Nephron progenitor cell (in vitro differentiated cells): ENCODE results near the gene ITPR1.
A peak's percentile ranks its signal among the peaks of the same experiment; 100 is the strongest.

ENCODE experiments used
- DNase-seq: peaks from one replicate; pipeline ENCODE4 v3.0.0; 2021
- H3K27ac Mint-ChIP-seq: 2 replicates; pipeline ENCODE4 v1.8.0; 2021; ENCODE audit warnings: mild to moderate bottlenecking, moderate library complexity, mixed read lengths
- H3K27me3 Mint-ChIP-seq: 2 replicates; pipeline ENCODE4 v1.8.0; 2021; ENCODE audit warnings: mild to moderate bottlenecking, low read depth, mixed read lengths; ENCODE audit not compliant: poor library complexity
- H3K36me3 Mint-ChIP-seq: 2 replicates; pipeline ENCODE4 v1.8.0; 2021; ENCODE audit warnings: low read depth, mixed read lengths
- H3K4me1 Mint-ChIP-seq: 2 replicates; pipeline ENCODE4 v1.8.0; 2021; ENCODE audit warnings: mixed read lengths
- H3K4me3 Mint-ChIP-seq: 2 replicates; pipeline ENCODE4 v1.8.0; 2021; ENCODE audit warnings: mild to moderate bottlenecking, moderate library complexity, mixed read lengths
- H3K9me3 Mint-ChIP-seq: 2 replicates; pipeline ENCODE4 v1.8.0; 2021; ENCODE audit warnings: mild to moderate bottlenecking, moderate library complexity, mixed read lengths
- TF ChIP-seq, protein P1 (sequence below): fragments of 200-600 bp; sonication (generic); IDR thresholded peaks from 2 replicates; pipeline ENCODE4 v1.5.0; 2021; ENCODE audit warnings: antibody characterized with exemption

The ITPR1 gene

DNA sequence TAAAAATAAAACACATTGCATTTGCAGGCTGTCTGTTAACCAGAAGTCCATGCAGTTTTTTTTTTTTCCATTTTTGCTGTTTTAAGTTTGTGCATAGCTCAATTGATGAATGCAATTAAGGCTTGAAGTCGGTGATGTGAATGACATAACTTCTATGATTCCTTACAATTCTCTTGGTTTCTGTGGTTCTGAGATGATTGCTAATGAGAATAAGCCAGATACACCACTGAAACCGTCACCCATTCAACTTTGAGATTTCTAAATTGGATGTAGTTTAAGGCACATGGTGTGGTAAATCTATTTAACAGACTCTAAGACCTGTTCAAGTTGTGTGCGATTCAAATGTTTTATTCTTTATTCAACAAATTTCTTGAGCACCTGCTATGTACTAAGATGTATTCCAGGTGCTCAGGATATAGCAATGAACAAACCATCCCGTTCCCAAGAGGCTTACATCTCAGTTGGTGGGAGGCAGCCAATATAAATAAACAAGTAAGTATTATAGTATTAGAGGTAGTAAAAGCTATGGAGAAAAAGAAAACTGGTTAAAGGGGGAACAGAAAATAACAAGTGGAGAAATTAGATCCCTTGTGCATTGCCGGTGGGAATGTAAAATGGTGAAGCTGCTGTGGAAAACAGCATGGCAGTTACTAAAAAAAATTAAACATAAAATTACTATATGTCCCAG is 4.0 kb downstream of the ITPR1 start:
- Mint-ChIP-seq H3K4me1 (peaks cover 72% of the 10 kb centered on the region), H3K4me3 (peak overlapping the region; percentile 97), H3K27ac (peak overlapping the region; percentile 34), H3K9me3 (no peaks in the 10 kb centered on the region), H3K27me3 (no peaks in the 10 kb centered on the region), H3K36me3 (peaks cover 64% of the 10 kb centered on the region)
- no peak for DNase-seq
- TF ChIP-seq, protein P1, sequence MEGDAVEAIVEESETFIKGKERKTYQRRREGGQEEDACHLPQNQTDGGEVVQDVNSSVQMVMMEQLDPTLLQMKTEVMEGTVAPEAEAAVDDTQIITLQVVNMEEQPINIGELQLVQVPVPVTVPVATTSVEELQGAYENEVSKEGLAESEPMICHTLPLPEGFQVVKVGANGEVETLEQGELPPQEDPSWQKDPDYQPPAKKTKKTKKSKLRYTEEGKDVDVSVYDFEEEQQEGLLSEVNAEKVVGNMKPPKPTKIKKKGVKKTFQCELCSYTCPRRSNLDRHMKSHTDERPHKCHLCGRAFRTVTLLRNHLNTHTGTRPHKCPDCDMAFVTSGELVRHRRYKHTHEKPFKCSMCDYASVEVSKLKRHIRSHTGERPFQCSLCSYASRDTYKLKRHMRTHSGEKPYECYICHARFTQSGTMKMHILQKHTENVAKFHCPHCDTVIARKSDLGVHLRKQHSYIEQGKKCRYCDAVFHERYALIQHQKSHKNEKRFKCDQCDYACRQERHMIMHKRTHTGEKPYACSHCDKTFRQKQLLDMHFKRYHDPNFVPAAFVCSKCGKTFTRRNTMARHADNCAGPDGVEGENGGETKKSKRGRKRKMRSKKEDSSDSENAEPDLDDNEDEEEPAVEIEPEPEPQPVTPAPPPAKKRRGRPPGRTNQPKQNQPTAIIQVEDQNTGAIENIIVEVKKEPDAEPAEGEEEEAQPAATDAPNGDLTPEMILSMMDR = no peak

DNA sequence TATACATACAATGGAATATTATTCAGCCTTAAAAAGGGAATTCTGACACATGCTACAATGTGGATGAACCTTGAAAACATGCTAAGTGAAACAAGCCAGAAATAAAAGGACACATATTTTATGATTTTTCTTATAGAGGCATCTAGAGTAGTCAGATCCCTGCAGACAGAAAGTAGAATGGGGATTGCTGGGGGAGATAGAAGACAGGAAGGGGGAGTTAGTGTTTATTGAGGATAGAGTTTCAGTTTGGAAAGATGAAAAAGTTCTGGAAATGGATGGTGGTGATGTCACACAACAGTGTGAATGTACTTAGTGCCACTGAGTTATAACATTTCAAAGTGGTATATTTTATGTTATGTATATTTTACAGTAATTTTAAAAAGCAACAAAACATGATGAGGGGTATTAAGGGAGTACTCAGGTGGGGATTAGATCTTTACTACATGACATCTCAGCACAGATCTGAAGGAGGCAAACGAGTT is 4.7 kb downstream of the ITPR1 start:
- TF ChIP-seq, protein P1 = no peak
- Mint-ChIP-seq H3K4me3 (peak overlapping the region; percentile 73), H3K9me3 (no peaks in the 10 kb centered on the region), H3K27me3 (no peaks in the 10 kb centered on the region), H3K36me3 (peaks cover 64% of the 10 kb centered on the region), H3K27ac (peak overlapping the region; percentile 91), H3K4me1 (peaks cover 79% of the 10 kb centered on the region)
- DNase-seq = no peak

DNA sequence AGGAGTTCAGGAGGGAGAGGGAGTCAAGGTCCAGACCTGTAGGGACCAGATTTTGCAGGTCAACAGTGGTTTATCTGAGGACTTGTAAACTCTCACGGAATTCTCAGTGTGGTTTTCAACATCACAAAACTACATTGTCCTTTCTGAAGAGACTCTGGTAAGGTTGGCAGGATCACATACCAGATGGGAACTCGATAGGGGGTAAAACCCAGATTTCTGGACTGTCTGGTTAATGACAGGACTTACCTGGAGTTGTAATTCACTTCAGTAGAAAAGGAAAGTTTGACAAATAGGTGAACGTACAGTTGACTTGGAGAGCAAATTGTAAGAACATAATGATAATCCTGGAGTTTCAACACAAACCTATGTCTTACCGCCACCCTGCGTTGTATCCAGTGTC is 5.3 kb downstream of the ITPR1 start:
- TF ChIP-seq, protein P1 = no peak
- Mint-ChIP-seq H3K36me3 (peaks cover 64% of the 10 kb centered on the region), H3K27me3 (no peaks in the 10 kb centered on the region), H3K4me3 (peak overlapping the region; percentile 73), H3K4me1 (peaks cover 85% of the 10 kb centered on the region), H3K27ac (peak overlapping the region; percentile 91), H3K9me3 (no peaks in the 10 kb centered on the region)
- DNase-seq = no peak

DNA sequence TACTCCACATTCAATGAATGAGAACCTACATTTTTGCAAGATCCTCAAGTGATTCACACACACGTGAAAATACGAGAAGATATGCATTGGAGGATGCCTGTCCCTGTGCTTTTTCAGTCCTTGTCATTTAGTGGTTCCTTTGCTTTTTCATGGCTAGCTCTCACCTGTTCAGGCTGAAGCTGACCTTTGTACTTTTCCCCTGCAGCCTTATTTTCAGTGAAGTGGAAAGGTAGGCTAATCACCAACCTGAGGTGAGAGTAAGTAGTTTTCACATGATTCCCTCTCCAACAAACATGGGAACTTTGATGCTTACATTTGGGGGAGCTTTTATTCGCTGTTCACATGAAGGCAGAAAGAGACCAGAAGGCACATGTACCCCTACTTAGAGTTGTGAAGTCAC is 8.3 kb downstream of the ITPR1 start:
- H3K4me1 Mint-ChIP-seq = peaks cover 91% of the 10 kb centered on the region

DNA sequence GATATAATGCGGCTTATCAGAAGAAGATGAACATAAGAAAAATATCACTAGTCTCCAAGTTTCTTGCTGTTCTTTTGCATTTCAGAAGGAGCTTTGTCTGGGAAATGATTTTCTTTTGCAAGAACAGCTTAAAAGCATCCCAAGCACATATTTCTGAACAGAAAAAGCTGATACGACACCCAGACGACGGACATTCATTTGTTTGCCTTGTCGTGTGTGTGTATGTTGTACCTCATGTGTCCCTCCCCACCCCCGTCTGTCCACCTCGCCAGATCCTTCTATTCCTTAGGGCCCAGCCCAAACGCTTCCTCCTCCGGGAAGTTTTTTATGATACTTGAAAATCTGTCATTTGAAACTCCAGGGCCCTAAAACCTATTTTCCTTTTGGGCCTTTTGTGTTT is 8.8 kb downstream of the ITPR1 start:
- H3K4me3 Mint-ChIP-seq = peak overlapping the region; percentile 17
- no peaks in the 10 kb centered on the region for H3K27me3 Mint-ChIP-seq
- DNase-seq = no peak

More for the DNA sequence above, 8.3 kb downstream of the ITPR1 start:
- H3K36me3 Mint-ChIP-seq = peaks cover 53% of the 10 kb centered on the region
- TF ChIP-seq, protein P1 = no peak
- H3K27me3 Mint-ChIP-seq = no peaks in the 10 kb centered on the region
- H3K27ac Mint-ChIP-seq = peak overlapping the region; percentile 82
- no peaks in the 10 kb centered on the region for H3K9me3 Mint-ChIP-seq
- no peak overlapping the region for H3K4me3 Mint-ChIP-seq
- no peak for DNase-seq

More for the DNA sequence above, 8.8 kb downstream of the ITPR1 start:
- Mint-ChIP-seq H3K4me1 (peaks cover 91% of the 10 kb centered on the region), H3K36me3 (peaks cover 48% of the 10 kb centered on the region), H3K27ac (peak overlapping the region; percentile 82), H3K9me3 (no peaks in the 10 kb centered on the region)
- TF ChIP-seq, protein P1 = no peak
